Measurements from ENCODE around the gene MUSK.

GRCh38 chr9:110799396-110799795 is 130.8 kb downstream of the MUSK start:
- no peak for TF ChIP-seq POLR2AphosphoS5 (IDR thresholded peaks at IDR 0.05)
- TF ChIP-seq POLR2A (IDR thresholded peaks at IDR 0.05) = no peak
- no peak for TF ChIP-seq CTCF (IDR thresholded peaks at IDR 0.05)

Data from transverse colon (tissue), 4 donors.